ENCODE measurements around the gene CLIP4.

DNA sequence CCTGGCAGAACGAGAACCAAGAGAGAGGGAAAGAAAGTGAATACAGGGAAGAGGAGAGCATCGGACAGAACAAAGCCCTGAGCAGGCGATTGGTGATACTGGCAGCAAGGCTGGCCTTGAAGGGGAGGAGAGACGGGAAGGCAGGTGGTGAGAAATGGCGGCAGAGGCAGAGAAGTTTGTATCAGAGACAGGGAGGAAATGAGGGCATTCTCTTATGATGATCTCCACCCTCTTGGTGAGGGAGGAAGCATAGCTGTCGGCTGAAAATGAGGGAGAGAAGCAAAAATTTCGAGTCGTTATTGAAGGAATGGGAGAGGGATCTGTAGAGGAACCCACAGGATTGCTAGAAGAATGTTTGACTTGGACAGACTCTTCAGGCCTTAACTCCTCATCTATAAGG is 80.6 kb downstream of the CLIP4 start:
- TF ChIP-seq, protein P1, sequence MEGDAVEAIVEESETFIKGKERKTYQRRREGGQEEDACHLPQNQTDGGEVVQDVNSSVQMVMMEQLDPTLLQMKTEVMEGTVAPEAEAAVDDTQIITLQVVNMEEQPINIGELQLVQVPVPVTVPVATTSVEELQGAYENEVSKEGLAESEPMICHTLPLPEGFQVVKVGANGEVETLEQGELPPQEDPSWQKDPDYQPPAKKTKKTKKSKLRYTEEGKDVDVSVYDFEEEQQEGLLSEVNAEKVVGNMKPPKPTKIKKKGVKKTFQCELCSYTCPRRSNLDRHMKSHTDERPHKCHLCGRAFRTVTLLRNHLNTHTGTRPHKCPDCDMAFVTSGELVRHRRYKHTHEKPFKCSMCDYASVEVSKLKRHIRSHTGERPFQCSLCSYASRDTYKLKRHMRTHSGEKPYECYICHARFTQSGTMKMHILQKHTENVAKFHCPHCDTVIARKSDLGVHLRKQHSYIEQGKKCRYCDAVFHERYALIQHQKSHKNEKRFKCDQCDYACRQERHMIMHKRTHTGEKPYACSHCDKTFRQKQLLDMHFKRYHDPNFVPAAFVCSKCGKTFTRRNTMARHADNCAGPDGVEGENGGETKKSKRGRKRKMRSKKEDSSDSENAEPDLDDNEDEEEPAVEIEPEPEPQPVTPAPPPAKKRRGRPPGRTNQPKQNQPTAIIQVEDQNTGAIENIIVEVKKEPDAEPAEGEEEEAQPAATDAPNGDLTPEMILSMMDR (IDR thresholded peaks at IDR 0.05): no peak
- no peak for TF ChIP-seq POLR2A (IDR thresholded peaks at IDR 0.05)

Measured in ovary (tissue), 3 donors.